ENCODE measurements around the gene KLHL29.
A peak's percentile ranks its signal among the peaks of the same experiment; 100 is the strongest.
"Not testable (repeated sequence)": the region's sequence is repeated elsewhere in the genome, so short reads cannot be mapped to it uniquely, and the experiment has no call there.

The KLHL29 gene

GRCh38 chr2:23718931-23719700 lies 334.1 kb downstream of the KLHL29 start:
- DNase-seq (ENCODE audit: low read depth in 2 of 2), result no peak

GRCh38 chr2:23719716-23720115 lies 334.7 kb downstream of the KLHL29 start:
- DNase-seq (ENCODE audit: low read depth in 2 of 2), result no peak

- no peak for DNase-seq (ENCODE audit: low read depth in 2 of 2)
Observed at GRCh38 chr2:23720705-23721453, 335.9 kb downstream of the KLHL29 start.

- no peak for DNase-seq (ENCODE audit: low read depth in 2 of 2)
Observed at GRCh38 chr2:23721454-23721826, 336.5 kb downstream of the KLHL29 start.

- DNase-seq (ENCODE audit: low read depth in 2 of 2), result no peak
Observed at GRCh38 chr2:23722255-23722654, 337.3 kb downstream of the KLHL29 start.

- not testable (repeated sequence) for DNase-seq (ENCODE audit: low read depth in 2 of 2)
Observed at GRCh38 chr2:23723029-23723428, 338.1 kb downstream of the KLHL29 start.

- DNase-seq (ENCODE audit: low read depth in 2 of 2), result no peak
Observed at GRCh38 chr2:23734416-23734815, 349.4 kb downstream of the KLHL29 start.

- DNase-seq (ENCODE audit: low read depth in 2 of 2), result not testable (repeated sequence)
Observed at GRCh38 chr2:23736783-23737182, 351.8 kb downstream of the KLHL29 start.

GRCh38 chr2:23745068-23745725 lies 360.2 kb downstream of the KLHL29 start:
- no peak for DNase-seq (ENCODE audit: low read depth in 2 of 2)

- DNase-seq (ENCODE audit: low read depth in 2 of 2), result peak in 1 of 2 experiments; percentile 38
Observed at GRCh38 chr2:23745726-23746105, 360.7 kb downstream of the KLHL29 start.

- DNase-seq (ENCODE audit: low read depth in 2 of 2), result no peak
Observed at GRCh38 chr2:23746141-23746863, 361.3 kb downstream of the KLHL29 start.

GRCh38 chr2:23751747-23752265 lies 366.8 kb downstream of the KLHL29 start:
- DNase-seq (ENCODE audit: low read depth in 2 of 2), result no peak

GRCh38 chr2:23753291-23754010 lies 368.5 kb downstream of the KLHL29 start:
- no peak for DNase-seq (ENCODE audit: low read depth in 2 of 2)

- DNase-seq (ENCODE audit: low read depth in 2 of 2), result no peak
Observed at GRCh38 chr2:23754970-23755369, 370.0 kb downstream of the KLHL29 start.

- no peak for DNase-seq (ENCODE audit: low read depth in 2 of 2)
Observed at GRCh38 chr2:23756593-23757292, 371.8 kb downstream of the KLHL29 start.

- DNase-seq (ENCODE audit: low read depth in 2 of 2), result peak in 1 of 2 experiments; percentile 39
Observed at GRCh38 chr2:23757686-23758433, 372.9 kb downstream of the KLHL29 start.
